Suprapubic skin (tissue), 4 donors: ENCODE data around the gene LRMDA.

ENCODE experiments used
- POLR2A ChIP-seq, 2 donors: fragments of 450-650 bp; IDR thresholded peaks; one replicate each; pipeline ENCODE4 v1.6.1; 2017; ENCODE audit warnings: antibody characterized with exemption in 2 of 2, mild to moderate bottlenecking in 2 of 2, moderate library complexity in 2 of 2
- POLR2AphosphoS5 ChIP-seq, 3 donors: sonication (generic); formaldehyde crosslinking; IDR thresholded peaks; one replicate each; pipeline ENCODE4 v1.6.1; 2017; ENCODE audit warnings: antibody characterized with exemption in 3 of 3
- TF ChIP-seq, protein P1 (sequence below), 2 donors: fragments of 200-600 bp in 1 of 2; fragments of 450-650 bp in 1 of 2; sonication (generic) in 1 of 2; IDR thresholded peaks; one replicate each; pipeline ENCODE4 v1.5.1; 2016 to 2019; ENCODE audit warnings: antibody characterized with exemption in 2 of 2, mild to moderate bottlenecking in 1 of 2, moderate library complexity in 1 of 2

DNA sequence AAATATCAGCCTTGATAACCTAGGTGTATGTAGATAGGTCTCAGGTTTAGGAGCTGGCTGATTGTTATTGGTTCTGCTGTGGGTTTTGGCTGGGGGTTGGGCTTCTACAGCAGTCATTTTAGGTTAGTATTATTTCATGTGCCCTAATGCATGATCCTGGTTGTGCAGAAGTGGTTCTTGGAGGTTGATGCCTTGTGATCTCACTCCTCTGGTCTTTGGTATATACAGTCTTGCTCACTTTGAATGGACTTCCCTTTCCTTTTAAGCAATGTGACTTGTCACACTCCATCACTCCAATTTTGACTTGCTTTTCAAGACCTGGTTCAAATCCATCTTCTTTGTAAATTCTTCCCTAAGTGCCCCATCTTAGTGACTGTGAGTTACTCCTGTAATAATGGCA is 188.9 kb downstream of the LRMDA start:
- TF ChIP-seq POLR2AphosphoS5 (IDR thresholded peaks at IDR 0.05) (no peak), POLR2A (IDR thresholded peaks at IDR 0.05) (no peak)
- TF ChIP-seq, protein P1, sequence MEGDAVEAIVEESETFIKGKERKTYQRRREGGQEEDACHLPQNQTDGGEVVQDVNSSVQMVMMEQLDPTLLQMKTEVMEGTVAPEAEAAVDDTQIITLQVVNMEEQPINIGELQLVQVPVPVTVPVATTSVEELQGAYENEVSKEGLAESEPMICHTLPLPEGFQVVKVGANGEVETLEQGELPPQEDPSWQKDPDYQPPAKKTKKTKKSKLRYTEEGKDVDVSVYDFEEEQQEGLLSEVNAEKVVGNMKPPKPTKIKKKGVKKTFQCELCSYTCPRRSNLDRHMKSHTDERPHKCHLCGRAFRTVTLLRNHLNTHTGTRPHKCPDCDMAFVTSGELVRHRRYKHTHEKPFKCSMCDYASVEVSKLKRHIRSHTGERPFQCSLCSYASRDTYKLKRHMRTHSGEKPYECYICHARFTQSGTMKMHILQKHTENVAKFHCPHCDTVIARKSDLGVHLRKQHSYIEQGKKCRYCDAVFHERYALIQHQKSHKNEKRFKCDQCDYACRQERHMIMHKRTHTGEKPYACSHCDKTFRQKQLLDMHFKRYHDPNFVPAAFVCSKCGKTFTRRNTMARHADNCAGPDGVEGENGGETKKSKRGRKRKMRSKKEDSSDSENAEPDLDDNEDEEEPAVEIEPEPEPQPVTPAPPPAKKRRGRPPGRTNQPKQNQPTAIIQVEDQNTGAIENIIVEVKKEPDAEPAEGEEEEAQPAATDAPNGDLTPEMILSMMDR (IDR thresholded peaks at IDR 0.05), result no peak
